OCI-LY3 (cell line): ENCODE data around the gene S100A16.
A peak's percentile ranks its signal among the peaks of the same experiment; 100 is the strongest.
"Not testable (repeated sequence)": the region's sequence is repeated elsewhere in the genome, so short reads cannot be mapped to it uniquely, and the experiment has no call there.

Experiments
- H2AFZ ChIP-seq: fragments of 200-600, 300-600 bp; shearing (Covaris generic); 2 replicates; pipeline ENCODE4 v1.6.0; 2014; ENCODE audit warnings: antibody characterized with exemption, low read depth, low read length
- H3K27ac ChIP-seq: fragments of 200-600, 300-600 bp; sonication (generic); 2 replicates; pipeline ENCODE4 v1.5.1; 2014; ENCODE audit warnings: mild to moderate bottlenecking, low read length, moderate library complexity, mixed read lengths
- H3K27me3 ChIP-seq: fragments of 200-600, 300-600 bp; sonication (generic); 2 replicates; pipeline ENCODE4 v1.6.1; 2014; ENCODE audit warnings: low read depth, low read length, mixed read lengths
- H3K36me3 ChIP-seq: fragments of 200-600, 300-600 bp; sonication (generic); replicated peaks from 2 replicates; pipeline ENCODE3; 2014; ENCODE audit warnings: low read depth, low read length, mixed read lengths
- H3K4me1 ChIP-seq: fragments of 300-600, 200-600 bp; sonication (generic); 2 replicates; pipeline ENCODE4 v1.6.1; 2014; ENCODE audit warnings: low read length, mixed read lengths
- H3K4me2 ChIP-seq: fragments of 200-600, 300-600 bp; sonication (generic); 2 replicates; pipeline ENCODE4 v1.6.1; 2014; ENCODE audit warnings: low read length, mixed read lengths
- H3K4me3 ChIP-seq: fragments of 300-600, 200-600 bp; sonication (generic); 2 replicates; pipeline ENCODE4 v1.5.1; 2014; ENCODE audit warnings: antibody characterized with exemption, mild to moderate bottlenecking, low read length, moderate library complexity
- H3K79me2 ChIP-seq: fragments of 300-600, 200-600 bp; shearing (Covaris generic); 2 replicates; pipeline ENCODE4 v1.6.1; 2014; ENCODE audit warnings: mild to moderate bottlenecking, low read length, mixed read lengths
- H3K9ac ChIP-seq: fragments of 300-600, 200-600 bp; shearing (Covaris generic); 2 replicates; pipeline ENCODE4 v1.6.0; 2014; ENCODE audit warnings: mild to moderate bottlenecking, low read length, moderate library complexity
- H3K9me3 ChIP-seq: fragments of 200-600, 300-600 bp; shearing (Covaris generic); 2 replicates; pipeline ENCODE4 v1.6.1; 2014; ENCODE audit warnings: low read length, mixed read lengths; ENCODE audit not compliant: insufficient read depth
- H4K20me1 ChIP-seq: fragments of 200-600, 300-600 bp; sonication (generic); 2 replicates; pipeline ENCODE4 v1.6.1; 2016; ENCODE audit warnings: low read length, mixed read lengths; ENCODE audit not compliant: insufficient read depth
- EZH2phosphoT487 ChIP-seq: fragments of 200-600 bp; shearing (Covaris generic); IDR thresholded peaks from 2 replicates; pipeline ENCODE4 v1.6.1; 2018; ENCODE audit warnings: antibody characterized with exemption, mixed run types, low read depth
- TF ChIP-seq, protein P1 (sequence below): fragments of 200-600, 300-600 bp; sonication (generic); IDR thresholded peaks from 2 replicates; pipeline ENCODE4 v1.5.1; 2014; ENCODE audit warnings: antibody characterized with exemption, low read length, low read depth

Gene S100A16

DNA sequence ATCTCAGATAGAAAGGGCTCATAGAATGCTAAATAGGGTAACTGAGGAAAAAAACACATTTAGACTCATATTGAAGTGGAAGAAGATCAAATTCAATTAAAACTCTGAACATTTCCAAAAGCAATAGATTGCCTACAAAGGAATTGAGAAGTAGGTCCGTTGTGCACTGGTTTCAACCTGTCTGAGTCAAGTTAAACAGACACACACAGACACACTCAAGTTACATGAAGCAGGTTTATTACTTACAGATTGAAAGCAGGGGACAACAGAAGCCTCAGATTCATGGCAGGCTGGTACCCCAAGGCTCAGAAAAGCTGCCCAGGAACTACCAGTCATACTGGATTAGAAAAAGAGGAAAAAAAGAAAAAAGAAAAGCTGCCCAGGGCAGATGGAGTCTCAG, 26.6 kb downstream of the S100A16 start:
- Histone ChIP-seq H3K9ac (no peak overlapping the region), H2AFZ (peak overlapping the region; percentile 78), H3K36me3 (no peaks in the 10 kb centered on the region), H3K9me3 (no peaks in the 10 kb centered on the region), H3K4me2 (no peak overlapping the region), H3K4me3 (no peak overlapping the region), H3K27me3 (no peaks in the 10 kb centered on the region), H4K20me1 (no peaks in the 10 kb centered on the region), H3K4me1 (peaks cover 36% of the 10 kb centered on the region), H3K79me2 (no peaks in the 10 kb centered on the region), H3K27ac (no peak overlapping the region)
- TF ChIP-seq, protein P1, sequence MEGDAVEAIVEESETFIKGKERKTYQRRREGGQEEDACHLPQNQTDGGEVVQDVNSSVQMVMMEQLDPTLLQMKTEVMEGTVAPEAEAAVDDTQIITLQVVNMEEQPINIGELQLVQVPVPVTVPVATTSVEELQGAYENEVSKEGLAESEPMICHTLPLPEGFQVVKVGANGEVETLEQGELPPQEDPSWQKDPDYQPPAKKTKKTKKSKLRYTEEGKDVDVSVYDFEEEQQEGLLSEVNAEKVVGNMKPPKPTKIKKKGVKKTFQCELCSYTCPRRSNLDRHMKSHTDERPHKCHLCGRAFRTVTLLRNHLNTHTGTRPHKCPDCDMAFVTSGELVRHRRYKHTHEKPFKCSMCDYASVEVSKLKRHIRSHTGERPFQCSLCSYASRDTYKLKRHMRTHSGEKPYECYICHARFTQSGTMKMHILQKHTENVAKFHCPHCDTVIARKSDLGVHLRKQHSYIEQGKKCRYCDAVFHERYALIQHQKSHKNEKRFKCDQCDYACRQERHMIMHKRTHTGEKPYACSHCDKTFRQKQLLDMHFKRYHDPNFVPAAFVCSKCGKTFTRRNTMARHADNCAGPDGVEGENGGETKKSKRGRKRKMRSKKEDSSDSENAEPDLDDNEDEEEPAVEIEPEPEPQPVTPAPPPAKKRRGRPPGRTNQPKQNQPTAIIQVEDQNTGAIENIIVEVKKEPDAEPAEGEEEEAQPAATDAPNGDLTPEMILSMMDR = no peak
- no peak for TF ChIP-seq EZH2phosphoT487

DNA sequence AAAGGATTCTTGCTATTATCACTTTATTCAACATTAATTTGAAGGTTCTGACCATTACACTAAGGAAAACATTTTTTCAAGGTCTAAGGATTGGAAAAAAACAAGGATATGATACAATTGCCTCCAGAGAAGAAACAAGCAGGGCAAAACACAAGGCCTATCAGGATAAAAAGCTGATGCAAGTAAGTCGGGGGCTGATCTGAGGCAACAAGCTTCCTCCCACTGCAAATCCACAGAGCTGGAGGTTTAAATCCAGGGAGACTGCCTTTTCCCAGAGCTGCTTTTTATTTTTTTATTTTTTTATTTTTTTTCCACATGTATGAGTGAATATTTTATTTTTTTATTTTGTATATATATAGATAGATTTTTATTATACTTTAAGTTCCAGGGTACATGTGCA, 27.9 kb downstream of the S100A16 start:
- Histone ChIP-seq H4K20me1 (no peaks in the 10 kb centered on the region), H3K9me3 (no peaks in the 10 kb centered on the region), H3K79me2 (no peaks in the 10 kb centered on the region), H3K4me1 (peaks cover 36% of the 10 kb centered on the region), H3K4me2 (no peak overlapping the region), H3K36me3 (no peaks in the 10 kb centered on the region), H3K27me3 (no peaks in the 10 kb centered on the region), H2AFZ (no peak overlapping the region), H3K4me3 (no peak overlapping the region), H3K27ac (no peak overlapping the region), H3K9ac (no peak overlapping the region)
- TF ChIP-seq, protein P1 = no peak

DNA sequence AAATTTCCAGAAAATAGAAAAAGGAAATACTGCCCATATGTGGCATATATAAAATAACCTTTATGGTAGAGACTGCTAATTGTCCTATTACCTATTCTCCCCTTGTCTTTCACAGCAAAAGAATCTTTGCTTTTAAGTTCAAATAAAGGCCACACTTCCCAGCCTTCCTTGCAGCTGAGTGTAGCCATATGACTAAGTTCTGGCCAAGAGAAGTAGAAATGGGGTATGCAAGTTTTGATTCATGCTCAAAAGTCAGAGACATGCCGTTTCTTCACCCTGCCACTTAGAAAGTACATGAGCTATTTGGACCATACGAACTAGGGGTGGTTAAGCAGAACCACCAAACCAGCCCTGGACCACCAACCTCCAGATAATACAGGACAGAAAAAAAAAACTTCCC, 29.0 kb downstream of the S100A16 start:
- H2AFZ ChIP-seq = peak overlapping the region; percentile 97
- H3K36me3 ChIP-seq = no peaks in the 10 kb centered on the region
- no peaks in the 10 kb centered on the region for H3K9me3 ChIP-seq
- TF ChIP-seq EZH2phosphoT487 = no peak
- TF ChIP-seq, protein P1 = no peak
- H3K27ac ChIP-seq = no peak overlapping the region
- no peaks in the 10 kb centered on the region for H3K79me2 ChIP-seq
- 0 out of 2 replicates have a peak overlapping the region, but pooled peaks have one; percentile 9 for H3K9ac ChIP-seq
- H3K4me3 ChIP-seq = no peak overlapping the region; the same call in 1 of the 2 replicates
- no peaks in the 10 kb centered on the region for H3K27me3 ChIP-seq
- H4K20me1 ChIP-seq = no peaks in the 10 kb centered on the region
- peaks cover 36% of the 10 kb centered on the region for H3K4me1 ChIP-seq
- H3K4me2 ChIP-seq = peak overlapping the region; percentile 28

DNA sequence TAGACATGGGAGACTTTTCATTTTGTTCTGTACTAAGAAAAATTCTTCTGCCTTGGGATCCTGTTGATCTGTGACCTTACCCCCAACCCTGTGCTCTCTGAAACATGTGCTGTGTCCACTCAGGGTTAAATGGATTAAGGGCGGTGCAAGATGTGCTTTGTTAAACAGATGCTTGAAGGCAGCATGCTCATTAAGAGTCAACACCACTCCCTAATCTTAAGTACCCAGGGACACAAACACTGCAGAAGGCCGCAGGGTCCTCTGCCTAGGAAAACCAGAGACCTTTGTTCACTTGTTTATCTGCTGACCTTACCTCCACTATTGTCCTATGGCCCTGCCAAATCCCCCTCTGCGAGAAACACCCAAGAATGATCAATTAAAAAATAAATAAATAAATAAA, 29.4 kb downstream of the S100A16 start:
- H3K9ac ChIP-seq, H3K79me2 ChIP-seq, H4K20me1 ChIP-seq, H3K4me3 ChIP-seq, H2AFZ ChIP-seq, H3K9me3 ChIP-seq, H3K27ac ChIP-seq, H3K27me3 ChIP-seq, H3K4me2 ChIP-seq, H3K36me3 ChIP-seq: not testable (repeated sequence)
- H3K4me1 ChIP-seq = peaks cover 34% of the 10 kb centered on the region

DNA sequence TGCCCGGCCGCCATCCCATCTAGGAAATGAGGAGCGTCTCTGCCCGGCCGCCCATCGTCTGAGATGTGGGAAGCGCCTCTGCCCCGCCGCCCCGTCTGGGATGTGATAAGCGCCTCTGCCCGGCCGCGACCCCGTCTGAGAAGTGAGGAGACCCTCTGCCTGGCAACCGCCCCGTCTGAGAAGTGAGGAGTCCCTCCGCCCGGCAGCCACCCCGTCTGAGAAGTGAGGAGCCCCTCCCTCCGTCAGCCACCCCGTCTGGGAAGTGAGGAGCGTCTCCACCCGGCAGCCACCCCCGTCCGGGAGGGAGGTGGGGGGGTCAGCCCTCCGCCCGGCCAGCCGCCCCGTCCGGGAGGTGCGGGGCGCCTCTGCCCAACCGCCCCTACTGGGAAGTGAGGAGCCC, 30.1 kb downstream of the S100A16 start:
- not testable (repeated sequence) for H3K9ac ChIP-seq, H3K79me2 ChIP-seq, H3K4me3 ChIP-seq, H2AFZ ChIP-seq, H3K36me3 ChIP-seq, H3K9me3 ChIP-seq, H3K4me2 ChIP-seq, H4K20me1 ChIP-seq, H3K27me3 ChIP-seq, H3K27ac ChIP-seq
- H3K4me1 ChIP-seq = peaks cover 28% of the 10 kb centered on the region
